ENCODE measurements around the gene SYAP1.

SYAP1 gene, protein sequence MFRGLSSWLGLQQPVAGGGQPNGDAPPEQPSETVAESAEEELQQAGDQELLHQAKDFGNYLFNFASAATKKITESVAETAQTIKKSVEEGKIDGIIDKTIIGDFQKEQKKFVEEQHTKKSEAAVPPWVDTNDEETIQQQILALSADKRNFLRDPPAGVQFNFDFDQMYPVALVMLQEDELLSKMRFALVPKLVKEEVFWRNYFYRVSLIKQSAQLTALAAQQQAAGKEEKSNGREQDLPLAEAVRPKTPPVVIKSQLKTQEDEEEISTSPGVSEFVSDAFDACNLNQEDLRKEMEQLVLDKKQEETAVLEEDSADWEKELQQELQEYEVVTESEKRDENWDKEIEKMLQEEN

DNA sequence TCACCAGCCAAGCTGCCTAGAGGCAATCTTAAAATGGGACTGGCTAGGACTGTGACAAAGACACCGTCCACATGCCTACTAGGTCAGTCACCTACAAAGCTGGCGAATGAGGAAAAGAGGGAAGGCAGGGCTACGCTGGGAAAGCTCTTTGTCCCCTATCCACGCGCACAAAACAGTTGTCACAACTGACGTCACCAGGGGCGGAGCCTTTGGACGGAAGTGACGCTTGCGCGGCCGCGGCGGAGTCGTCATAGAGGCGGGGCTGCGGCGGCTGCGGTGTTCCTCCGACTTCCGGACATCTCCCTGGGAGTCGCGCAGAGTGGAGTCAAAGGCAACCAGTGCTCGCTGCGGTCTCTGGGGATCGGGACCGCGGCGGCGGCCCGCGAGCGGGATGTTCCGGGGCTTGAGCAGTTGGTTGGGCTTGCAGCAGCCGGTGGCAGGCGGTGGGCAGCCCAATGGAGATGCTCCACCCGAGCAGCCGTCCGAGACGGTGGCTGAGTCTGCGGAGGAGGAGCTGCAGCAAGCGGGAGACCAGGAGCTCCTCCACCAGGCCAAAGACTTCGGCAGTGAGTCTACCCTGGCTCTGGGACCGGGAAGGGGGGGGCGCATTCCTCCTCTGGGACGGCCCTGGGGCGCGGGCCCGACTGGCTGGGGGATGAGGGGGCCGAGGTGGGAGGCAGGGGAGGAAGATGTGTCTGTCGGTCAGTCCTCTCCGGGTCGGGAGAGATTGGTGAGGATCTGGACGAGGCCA, at the start of gene SYAP1:
TSS of gene SYAP1 (plus strand) at position 279 of the 751 bp plus-strand sequence. CDS start at position 392, 113 bp downstream.
- H3K4me3 ChIP-seq (ENCODE audit: low read depth, low read length) = peak within 1 kb of the TSS; percentile 79
- peak; percentile 94 for DNase-seq (ENCODE audit: low read depth)
- TF ChIP-seq MYC (IDR thresholded peaks at IDR 0.05; ENCODE audit: low read depth, low read length) (no peak), POLR2A (IDR thresholded peaks at IDR 0.05; ENCODE audit: extremely low read depth, insufficient read length) (peak; percentile 83)
- TF ChIP-seq, protein P1, sequence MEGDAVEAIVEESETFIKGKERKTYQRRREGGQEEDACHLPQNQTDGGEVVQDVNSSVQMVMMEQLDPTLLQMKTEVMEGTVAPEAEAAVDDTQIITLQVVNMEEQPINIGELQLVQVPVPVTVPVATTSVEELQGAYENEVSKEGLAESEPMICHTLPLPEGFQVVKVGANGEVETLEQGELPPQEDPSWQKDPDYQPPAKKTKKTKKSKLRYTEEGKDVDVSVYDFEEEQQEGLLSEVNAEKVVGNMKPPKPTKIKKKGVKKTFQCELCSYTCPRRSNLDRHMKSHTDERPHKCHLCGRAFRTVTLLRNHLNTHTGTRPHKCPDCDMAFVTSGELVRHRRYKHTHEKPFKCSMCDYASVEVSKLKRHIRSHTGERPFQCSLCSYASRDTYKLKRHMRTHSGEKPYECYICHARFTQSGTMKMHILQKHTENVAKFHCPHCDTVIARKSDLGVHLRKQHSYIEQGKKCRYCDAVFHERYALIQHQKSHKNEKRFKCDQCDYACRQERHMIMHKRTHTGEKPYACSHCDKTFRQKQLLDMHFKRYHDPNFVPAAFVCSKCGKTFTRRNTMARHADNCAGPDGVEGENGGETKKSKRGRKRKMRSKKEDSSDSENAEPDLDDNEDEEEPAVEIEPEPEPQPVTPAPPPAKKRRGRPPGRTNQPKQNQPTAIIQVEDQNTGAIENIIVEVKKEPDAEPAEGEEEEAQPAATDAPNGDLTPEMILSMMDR (IDR thresholded peaks at IDR 0.05; ENCODE audit: low read depth, low read length) = no peak
- TF ChIP-seq, protein P2, sequence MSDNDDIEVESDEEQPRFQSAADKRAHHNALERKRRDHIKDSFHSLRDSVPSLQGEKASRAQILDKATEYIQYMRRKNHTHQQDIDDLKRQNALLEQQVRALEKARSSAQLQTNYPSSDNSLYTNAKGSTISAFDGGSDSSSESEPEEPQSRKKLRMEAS (IDR thresholded peaks at IDR 0.05; ENCODE audit: low read depth, low read length) = peak; percentile 11; the same call in 1 of the 2 replicates

DNA sequence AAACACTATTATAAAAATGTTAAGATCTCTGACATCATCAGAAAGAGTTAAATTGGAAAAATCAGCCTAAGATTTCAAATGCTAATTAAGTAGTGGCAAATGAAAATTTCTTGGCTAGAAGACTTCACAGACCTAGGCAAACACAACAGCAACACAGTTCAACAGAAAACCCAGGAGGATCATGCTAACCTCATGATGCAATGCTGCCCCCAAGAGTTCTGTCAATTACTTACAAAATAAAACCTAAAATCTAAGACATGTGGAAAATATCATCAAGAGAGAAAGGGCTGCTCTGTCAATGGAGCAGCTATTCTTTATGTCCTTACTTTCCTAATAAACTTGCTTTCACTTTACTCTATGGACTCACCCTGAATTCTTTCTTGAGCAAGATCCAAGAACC, 48.4 kb upstream of the SYAP1 start:
- no peak overlapping the region for H3K4me3 ChIP-seq (ENCODE audit: low read depth, low read length)
- TF ChIP-seq, protein P2 (IDR thresholded peaks at IDR 0.05; ENCODE audit: low read depth, low read length) = no peak
- TF ChIP-seq POLR2A (IDR thresholded peaks at IDR 0.05; ENCODE audit: extremely low read depth, insufficient read length) (no peak), MYC (IDR thresholded peaks at IDR 0.05; ENCODE audit: low read depth, low read length) (no peak)
- TF ChIP-seq, protein P1 (IDR thresholded peaks at IDR 0.05; ENCODE audit: low read depth, low read length) = peak; percentile 17
- DNase-seq (ENCODE audit: low read depth) = peak; percentile 61

DNA sequence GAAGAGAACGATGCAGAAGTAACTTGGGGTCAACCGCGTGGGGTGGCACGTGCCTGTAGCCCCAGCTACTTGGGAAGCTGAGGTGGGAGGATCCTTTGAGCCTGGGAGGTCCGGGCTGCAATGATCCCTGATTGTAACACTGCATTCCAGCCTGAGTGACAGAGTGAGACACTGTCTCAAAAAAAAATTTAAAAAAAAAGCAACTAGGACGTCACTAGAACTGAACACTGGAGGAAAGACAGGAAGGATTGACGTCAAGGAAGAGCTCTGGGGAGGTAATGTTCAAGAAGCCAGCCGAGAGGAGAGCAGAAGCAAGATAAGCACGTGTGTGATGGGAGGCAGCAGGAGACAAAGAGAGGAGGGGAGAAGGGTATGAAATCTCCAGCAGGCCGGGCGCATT, 40.7 kb upstream of the SYAP1 start:
- TF ChIP-seq POLR2A (IDR thresholded peaks at IDR 0.05; ENCODE audit: extremely low read depth, insufficient read length) = no peak
- TF ChIP-seq, protein P1 (IDR thresholded peaks at IDR 0.05; ENCODE audit: low read depth, low read length) = no peak
- TF ChIP-seq, protein P2 (IDR thresholded peaks at IDR 0.05; ENCODE audit: low read depth, low read length) = no peak
- no peak for TF ChIP-seq MYC (IDR thresholded peaks at IDR 0.05; ENCODE audit: low read depth, low read length)
- no peak overlapping the region for H3K4me3 ChIP-seq (ENCODE audit: low read depth, low read length)
- DNase-seq (ENCODE audit: low read depth) = no peak

DNA sequence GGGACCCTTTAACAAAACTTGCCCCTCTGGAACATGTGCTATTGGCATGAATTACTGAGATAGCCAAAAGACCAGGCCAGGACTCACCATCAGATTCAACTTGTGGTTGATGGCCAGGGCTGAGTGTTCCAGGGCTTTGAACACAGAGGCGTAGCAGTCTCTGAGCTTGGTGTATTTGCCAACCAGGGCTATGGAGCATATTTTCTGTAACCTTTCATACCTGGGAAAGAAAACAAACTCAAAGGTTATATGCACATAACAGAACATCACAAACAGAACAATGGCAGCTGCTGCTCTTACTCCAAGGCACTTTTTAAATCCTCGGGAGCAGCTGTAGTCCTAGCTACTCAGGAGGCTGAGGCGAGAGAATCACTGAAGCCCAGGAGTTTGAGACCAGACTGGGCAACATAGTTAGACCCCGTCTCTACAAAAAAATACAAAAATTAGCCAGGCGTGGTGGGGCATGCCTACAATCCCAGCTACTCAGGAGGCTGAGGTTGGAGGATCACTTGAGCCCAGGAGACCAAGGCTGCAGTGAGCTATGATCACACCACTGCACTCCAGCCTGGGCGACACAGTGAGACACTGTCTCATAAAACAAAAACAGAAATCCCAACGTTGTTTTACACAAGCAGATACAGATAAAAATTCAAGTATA, 36.3 kb upstream of the SYAP1 start:
- no peak for TF ChIP-seq POLR2A (IDR thresholded peaks at IDR 0.05; ENCODE audit: extremely low read depth, insufficient read length)
- TF ChIP-seq MYC (IDR thresholded peaks at IDR 0.05; ENCODE audit: low read depth, low read length) = no peak
- TF ChIP-seq, protein P2 (IDR thresholded peaks at IDR 0.05; ENCODE audit: low read depth, low read length) = no peak
- TF ChIP-seq, protein P1 (IDR thresholded peaks at IDR 0.05; ENCODE audit: low read depth, low read length) = no peak
- DNase-seq (ENCODE audit: low read depth) = no peak
- no peak overlapping the region for H3K4me3 ChIP-seq (ENCODE audit: low read depth, low read length)

DNA sequence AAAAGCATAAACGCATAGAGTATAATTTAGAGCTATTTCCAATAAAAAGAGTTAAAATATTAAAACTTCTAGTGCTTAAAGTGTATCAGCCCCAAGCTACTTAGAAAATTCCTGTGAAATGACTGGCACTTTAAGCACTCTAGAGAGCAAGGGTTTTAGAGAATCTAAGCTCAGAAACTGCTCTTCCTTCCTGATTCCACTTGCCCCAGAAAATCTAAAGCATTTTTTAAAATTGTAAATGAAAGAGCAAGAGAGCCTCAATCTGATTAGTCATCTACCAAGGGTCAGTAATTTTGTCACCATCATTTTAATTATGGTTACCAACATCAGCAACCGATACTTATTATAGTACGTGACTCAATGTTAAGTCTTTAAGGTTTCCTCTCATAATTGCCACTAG, 31.9 kb upstream of the SYAP1 start:
- DNase-seq (ENCODE audit: low read depth) = no peak
- no peak for TF ChIP-seq POLR2A (IDR thresholded peaks at IDR 0.05; ENCODE audit: extremely low read depth, insufficient read length)
- no peak overlapping the region for H3K4me3 ChIP-seq (ENCODE audit: low read depth, low read length)

Measured in NB4 (cell line).